ENCODE measurements around the gene ITGB1. TPM values are rescaled to one million over a fixed set of nuclear protein-coding genes. Genes with fewer than 3 reads are reported as not detected.
A peak's percentile ranks its signal among the peaks of the same experiment; 100 is the strongest.

Gene ITGB1
- total and polyA plus RNA-seq, 9 of the 15 experiments (the other 6 are each of a cell fraction or from before 2014, with no cell fraction given), result 40.2 to 194 (median 155) TPM

- TF ChIP-seq ZBTB12 (CRISPR knock-in tag; IDR thresholded peaks at IDR 0.05) (no peak), ZBTB40 (IDR thresholded peaks at IDR 0.05) (peak; percentile 84), ZBTB40 (CRISPR knock-in tag; IDR thresholded peaks at IDR 0.05) (no peak), LEF1 (IDR thresholded peaks at IDR 0.05) (peak; percentile 68), MAFG (tag; conservative IDR thresholded peaks at IDR 0.05) (0 out of 2 replicates have a peak, but pooled peaks have one; percentile 24), JUND (IDR thresholded peaks at IDR 0.05; ENCODE audit: borderline replicate concordance, low read depth, low read length) (peak; percentile 81), JUND (tag; IDR thresholded peaks at IDR 0.05; ENCODE audit: borderline replicate concordance, low read depth, low read length) (peak; percentile 77; the same call in 1 of the 3 replicates), SRSF7 (optimal IDR thresholded peaks at IDR 0.05; ENCODE audit: low read depth, low read length) (no peak), ZNF184 (CRISPR knock-in tag; IDR thresholded peaks at IDR 0.05) (no peak), CBX1 (IDR thresholded peaks at IDR 0.05; ENCODE audit: low read depth) (peak; percentile 81), SRSF1 (IDR thresholded peaks at IDR 0.05; ENCODE audit: low read depth, low read length) (no peak), TAL1 (IDR thresholded peaks at IDR 0.05) (no peak), SUPT5H (IDR thresholded peaks at IDR 0.05) (peak; percentile 65), NCOA2 (IDR thresholded peaks at IDR 0.05; ENCODE audit: partially characterized antibody in 2 of 2) (no peak), ZBTB2 (IDR thresholded peaks at IDR 0.05) (peak; percentile 67; the same call in 1 of the 2 replicates)
Observed at GRCh38 chr10:32980558-32981468, 22.8 kb upstream of the ITGB1 start (continued).
